HG03520 (cell line): ENCODE measurements around the gene ABR.
"Not testable (repeated sequence)": the region's sequence is repeated elsewhere in the genome, so short reads cannot be mapped to it uniquely, and the experiment has no call there.

Experiments
- ATAC-seq: cut with Tn5 transposase; IDR thresholded peaks from one replicate; pipeline ENCODE4 v1.9.1; 2021; ENCODE audit warnings: mild to moderate bottlenecking, moderate library complexity; ENCODE audit not compliant: unreplicated experiment

Gene ABR

DNA sequence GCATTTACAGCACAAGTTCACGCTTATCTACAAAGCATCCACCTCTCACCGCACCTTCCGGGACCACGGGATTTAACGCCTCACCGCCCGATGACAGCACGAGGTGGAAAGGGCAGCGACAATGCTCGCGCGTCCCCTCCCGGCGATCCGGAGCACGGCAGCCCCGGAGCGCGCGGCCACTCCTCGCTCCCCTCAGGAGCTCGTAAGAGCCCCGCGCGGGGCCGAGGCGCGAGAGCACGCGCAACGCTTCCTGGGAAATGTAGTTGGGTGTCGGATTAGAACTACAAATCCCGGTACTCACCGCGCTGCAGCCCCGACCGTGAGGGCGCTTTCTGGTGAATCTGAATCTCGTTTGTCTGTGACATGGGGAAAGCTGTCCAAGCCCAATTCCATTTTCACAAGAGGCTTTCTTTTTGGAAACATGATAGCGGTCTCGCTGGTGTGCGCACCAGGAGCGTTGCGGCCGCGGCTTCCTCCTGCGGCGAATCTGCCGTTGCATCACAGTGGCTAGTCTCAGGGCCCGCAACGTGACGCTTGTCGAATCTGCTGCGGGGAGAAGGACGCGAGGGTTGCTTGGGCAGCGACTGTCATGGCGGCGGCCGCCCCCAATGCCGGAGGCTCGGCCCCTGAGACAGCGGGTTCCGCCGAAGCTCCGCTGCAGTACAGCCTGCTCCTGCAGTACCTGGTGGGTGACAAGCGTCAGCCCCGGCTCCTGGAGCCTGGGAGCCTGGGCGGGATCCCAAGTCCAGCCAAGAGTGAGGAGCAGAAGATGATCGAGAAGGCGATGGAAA, 183.0 kb downstream of the ABR start, which contains the start of gene TIMM22:
Gene TIMM22 (plus strand): TSS at position 576 of the 791 bp plus-strand sequence. CDS start 14 bp downstream, at position 590.
- ATAC-seq, result peak; percentile 84

DNA sequence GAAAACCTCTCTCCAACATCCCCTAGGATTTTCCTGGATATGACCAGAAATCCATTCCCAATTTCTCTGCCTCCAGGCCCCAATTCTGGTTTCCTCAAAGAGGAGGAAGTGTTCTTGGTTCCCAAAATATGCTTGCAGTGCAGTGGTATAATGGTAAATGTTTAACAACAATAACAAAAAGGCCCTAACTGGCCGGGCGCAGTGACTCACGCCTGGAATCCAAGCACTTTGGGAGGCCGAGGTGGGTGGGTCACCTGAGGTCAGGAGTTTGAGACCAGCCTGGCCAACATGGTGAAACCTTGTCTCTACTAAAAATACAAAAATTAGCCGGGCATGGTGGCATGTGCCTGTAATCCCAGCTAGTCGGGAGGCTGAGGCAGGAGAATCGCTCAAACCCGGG, 184.5 kb downstream of the ABR start:
- ATAC-seq, result not testable (repeated sequence)

DNA sequence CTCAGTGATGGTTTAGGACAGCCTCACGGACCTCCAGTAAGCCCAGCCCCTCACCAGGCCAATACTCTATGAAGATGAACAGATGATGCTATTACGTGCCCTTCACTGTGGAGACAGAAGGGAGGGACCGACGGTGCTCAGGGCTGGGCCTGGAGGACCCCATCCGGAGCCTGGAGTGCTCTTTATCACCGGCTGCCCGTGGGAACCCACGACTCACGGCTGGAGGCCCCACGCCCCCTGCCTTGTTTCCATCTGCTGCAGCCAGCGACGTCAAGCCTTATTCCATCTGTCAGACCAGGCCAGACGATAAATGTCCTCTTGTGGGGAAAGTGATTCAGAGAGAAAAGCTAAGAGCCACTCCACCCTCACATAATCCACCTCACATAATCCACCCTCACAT, 186.8 kb downstream of the ABR start:
- no peak for ATAC-seq

DNA sequence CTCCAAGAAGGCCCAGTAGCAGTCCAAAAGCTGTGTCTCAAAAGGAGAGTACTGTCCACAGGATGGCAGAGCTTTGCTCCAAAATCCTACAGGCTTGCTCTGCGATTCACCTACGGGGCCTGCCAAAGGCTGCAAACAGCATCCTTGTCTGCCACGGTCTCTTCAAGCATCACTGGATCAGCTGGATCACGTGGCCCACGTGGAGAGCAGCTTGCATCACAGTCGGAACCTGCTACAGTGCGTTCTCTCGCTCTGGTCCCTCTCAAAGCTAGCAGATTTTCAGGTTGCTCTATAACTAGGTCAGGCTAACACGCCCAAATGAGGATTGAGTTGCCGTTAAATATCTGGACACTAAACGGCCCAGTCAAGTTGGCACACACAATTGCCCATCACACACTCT, 191.2 kb downstream of the ABR start:
- ATAC-seq, result no peak

DNA sequence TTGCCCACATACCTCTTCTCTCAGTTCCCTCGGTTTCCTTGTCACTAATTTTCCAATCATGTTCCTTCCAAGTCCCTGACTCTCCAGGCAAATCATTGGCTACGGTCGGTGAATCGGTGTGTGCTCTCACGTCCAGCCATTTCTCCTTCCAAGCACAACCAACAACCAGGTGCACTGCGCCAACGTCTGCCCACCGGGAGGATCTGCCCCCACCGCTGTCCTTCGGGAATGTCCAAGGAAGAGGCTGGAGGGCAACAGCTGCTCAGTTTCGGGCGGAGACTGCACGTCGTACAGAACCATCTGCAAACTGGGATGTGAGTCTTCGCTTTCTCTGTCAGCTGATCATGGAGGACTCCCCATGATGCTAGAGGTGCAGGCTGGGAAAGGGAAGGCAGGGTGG, 191.8 kb downstream of the ABR start:
- no peak for ATAC-seq

DNA sequence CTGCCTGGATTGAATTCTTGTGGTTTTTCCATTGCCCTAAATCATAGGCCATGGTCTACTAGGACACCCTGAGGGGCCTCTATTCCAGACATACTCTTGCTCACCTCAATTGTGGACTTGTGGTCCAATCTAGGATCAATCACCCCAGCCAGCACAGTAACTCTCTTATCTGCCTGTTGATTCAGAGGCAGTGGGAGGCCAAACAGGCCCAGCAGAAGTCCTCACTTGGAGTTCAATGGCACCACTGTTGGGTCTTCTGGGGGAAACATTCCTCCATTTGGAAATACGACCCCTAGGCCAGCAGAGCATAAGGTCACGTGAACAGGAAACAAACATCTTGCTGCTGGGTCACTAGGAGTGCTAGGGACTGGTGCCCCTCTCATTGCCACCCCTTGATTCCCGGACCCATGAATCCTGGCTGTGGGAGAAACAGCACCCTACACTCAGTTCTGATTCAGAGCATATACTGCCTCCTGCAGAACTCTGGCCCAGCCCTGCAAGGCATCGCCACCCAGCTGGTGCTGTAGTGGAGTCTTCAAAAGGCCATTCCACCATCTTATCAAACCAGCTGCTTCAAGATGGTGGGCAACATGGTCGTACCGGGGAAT, 193.4 kb downstream of the ABR start:
- no peak for ATAC-seq

DNA sequence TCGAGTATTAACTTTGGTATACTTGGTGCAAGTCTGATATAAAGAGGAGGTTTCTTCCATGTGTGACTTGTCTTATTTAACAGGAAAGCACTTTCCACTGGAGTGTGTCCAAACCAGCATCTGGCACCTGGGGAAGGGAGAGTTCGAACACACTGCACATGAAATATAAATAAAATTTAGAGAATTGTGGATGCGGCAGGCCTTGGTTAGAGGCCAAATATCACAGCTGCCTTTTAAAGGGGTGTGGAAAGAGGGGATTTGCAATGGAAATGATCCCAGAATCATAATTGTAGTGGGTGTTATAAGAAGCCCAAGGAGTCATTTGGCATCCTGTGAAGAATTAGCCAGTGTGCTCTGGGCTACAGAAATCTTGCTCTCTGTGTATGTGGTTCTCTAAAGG, 195.9 kb downstream of the ABR start:
- no peak for ATAC-seq

DNA sequence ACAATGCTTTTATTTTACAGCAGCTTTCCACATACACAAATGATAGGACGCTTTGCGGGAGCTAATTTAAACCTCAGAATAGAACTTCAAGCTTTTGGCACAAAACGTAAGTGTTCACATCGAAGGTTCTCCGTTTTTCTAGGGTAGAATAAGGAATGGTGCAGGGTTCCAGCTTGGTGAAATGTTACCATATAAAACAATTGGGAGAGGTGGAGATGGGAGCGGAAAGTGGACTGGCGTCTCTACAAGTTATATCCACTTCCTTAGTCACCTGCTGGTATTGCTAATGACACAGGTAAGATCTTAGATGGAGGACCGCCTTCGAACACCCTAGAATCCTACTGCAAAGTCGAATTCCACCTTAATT, 198.5 kb downstream of the ABR start:
- no peak for ATAC-seq

DNA sequence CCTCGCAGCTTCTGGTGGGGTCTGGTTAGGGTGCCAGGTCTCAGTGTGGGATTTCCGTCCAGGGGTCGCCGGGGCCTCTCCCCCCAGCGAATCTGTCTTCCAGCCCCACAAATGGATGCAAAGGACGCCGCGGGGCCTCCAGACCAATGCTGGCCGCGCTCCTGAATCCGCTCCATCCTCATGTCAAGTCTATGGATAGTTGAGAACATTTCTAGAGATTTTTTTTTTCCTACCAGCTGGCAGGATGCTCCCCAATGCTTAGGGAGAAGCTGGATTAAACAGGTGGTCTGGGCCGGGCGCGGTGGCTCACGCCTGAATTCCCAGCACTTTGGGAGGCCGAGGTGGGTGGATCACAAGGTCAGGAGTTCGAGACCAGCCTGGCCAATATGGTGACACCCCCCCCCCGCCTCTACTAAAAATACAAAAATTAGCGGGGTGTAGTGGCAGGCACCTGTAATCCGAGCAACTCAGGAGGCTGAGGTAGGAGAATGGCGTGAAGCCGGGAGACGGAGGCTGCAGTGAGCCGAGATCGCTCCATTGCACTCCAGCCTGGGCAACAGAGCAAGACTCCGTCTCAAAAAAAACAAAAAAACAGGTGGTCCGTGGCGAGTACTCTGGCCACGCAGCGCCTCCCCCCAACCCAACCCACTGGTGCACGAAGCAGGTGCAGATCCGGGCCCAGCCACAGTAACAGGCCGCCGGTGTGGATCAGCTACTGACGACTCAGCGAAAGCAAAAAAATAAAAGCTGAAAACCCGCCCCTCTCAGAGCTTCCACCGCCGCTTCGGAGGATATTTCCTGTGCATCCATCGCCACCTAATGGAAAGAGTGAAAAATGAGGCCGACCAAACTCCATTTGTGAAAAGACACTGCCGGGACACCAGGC, 199.1 kb downstream of the ABR start:
- peak; percentile 44 for ATAC-seq

DNA sequence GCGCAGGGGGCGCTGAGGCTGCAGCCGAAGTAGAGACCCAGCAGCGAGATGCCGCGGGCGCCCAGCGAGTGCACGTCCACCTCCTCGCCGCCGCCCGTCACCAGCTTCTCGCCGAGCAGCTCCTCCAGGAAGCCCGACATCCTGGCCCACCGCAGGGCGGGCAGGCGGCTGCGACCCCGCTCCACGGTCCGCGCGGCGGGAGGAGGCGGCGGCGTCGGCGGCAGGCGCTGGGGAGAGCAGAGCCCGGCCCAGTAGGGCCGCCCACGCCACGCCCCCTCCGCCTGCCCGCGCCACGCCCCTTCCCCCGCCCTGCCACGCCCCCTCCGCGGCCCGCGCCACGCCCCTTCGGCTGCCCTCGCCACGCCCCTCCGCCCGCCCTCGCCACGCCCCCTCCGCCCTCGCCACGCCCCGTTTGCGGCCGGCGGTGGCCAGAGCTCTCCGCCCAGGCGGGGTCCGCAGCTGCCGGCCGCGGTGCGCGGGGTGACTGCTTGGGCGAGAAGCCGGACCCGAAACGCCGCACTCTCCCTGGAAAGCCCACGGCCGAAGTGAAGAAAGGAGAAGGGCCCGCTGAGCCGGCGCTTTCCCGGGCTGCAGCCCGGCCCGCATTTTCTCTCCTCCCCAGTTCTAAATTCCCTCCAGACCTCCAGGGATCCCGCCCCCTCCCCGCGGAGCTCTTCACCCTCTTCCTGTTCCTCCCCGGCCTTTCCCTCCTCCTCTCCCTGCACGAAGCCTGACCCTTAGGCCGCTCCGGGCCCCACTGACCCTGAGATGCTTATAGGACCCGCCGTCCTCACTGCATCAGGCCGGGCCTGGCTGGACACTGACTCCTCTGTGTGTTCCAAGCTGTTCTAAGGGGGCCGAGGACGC, 200.0 kb downstream of the ABR start, which contains the start of gene NXN:
Gene NXN (minus strand): TSS at position 238 of the 867 bp plus-strand sequence.
- ATAC-seq, result peak; percentile 54

DNA sequence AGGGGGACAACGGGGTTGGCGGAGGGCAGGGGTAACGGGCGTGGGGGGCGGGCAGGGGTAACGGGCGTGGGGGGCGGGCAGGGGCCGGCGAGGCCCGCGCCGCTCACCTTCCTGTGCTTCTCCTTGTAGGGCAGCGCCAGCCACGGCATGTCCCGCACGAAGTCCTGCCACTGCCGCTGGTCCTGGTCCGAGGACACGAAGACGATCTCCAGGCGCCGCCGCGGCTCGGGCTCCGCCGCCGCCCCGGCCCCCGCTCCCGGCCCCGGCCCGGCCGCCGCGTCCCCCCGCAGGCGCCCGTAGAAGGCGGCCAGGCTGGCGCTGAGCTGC, 200.6 kb downstream of the ABR start:
- peak; percentile 34 for ATAC-seq

DNA sequence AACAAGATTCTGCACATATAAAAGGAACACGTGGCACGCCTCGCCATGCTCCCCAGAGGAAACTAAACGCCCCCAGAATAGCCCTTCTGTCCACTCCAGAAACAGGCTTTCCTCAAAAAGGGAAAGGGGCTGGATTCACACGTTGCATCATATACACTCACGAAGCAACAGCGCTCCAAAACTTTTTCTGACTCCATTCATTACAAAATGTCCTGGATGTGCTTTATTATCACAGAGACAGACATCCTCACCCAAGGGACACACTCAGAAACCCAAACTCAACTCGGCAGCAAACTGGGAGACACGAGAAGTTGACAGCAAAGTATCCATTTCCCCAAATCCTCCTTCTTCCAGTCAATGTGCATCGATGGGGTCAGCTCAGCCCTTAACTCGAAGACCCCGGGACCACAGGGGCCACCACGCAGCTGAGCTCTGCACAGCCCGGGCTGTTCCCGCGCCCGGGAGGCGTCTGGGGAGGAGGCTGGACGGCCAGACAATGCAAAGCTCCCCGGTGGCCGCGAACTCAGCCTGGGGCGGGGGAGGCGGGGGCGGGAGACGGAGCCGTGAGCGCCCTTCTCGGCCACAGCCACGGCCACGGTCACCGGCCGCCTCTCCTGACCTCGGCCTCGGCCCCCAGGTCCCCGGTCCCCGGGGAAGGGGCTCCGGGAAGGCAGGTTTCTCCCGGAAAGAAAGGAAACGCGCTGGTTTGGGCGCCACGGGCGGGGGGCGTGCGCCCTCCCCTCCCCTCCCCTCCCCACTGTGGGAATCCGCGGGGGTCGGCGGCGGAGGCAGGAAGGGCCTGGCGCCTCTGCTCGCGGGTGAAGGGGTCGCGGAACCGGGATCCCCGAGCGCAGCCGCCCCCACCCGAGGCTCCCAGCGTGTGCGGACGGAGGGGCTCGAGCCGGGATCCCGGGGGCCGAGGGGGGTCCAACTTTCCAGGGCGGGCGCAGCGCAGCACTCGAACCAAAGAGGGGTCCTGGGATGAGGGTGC, 201.4 kb downstream of the ABR start:
- ATAC-seq, result no peak

DNA sequence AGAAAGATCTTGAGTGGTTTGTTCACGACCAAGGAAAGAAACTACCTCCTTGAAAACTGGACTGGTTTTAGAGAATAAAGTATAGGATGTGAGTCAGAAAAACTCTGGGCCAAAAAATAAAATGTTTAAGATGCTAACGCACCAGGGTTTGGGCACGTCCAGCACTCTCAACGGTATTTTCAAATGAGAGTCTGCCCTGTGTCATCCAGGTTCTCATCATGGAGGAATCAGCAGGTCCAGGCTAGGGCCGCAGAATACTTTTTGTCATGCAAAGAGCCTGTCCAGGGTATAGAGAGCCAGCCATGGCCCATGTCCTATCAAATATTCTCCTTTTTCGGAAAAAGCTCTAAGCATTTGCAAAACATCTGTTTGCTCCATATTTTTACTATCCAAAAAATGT, 202.6 kb downstream of the ABR start:
- no peak for ATAC-seq

DNA sequence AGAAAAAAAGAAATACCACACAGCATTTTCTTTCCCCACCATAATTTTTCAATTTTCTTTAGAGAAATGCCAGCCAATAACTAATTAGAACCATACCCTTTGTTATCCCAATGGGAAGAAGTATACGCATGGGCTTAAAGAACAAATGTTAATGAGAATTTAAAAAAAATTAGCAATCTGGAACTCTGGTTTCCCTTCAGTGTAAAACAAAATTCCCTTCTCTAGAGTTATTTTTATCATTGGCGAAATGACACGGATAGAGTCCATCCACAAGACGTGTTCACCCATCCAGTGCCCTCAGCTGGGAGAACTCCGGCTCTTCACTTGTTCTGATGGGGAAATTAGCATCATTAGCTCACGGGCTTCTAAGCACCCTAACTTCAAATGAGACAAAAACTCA, 203.5 kb downstream of the ABR start:
- no peak for ATAC-seq

DNA sequence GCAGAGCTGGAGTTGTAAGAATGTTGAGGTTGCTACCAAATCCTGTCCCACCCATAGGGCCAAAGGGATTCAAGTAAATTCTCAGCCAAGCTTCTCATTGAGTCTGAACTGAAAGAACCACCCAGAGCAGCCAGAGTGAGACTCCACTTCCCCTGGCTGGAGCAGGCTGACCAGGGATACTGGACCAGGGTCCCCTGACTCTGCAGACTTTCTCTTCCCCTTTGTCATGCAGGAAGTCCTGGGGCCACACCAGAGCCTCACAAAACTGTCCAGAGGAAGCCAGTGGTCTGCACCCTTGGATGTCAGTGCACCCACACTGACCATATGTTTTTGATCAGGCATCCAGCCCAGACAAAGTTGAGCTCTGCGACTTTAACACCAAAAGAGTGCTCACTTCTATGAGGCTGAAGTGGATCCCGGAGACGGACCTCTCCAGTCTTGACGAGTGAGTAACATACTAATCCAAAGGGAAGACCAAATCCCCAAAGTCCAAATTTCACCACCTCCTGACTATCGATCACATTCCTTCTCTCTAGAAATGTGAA, 204.3 kb downstream of the ABR start:
- no peak for ATAC-seq

DNA sequence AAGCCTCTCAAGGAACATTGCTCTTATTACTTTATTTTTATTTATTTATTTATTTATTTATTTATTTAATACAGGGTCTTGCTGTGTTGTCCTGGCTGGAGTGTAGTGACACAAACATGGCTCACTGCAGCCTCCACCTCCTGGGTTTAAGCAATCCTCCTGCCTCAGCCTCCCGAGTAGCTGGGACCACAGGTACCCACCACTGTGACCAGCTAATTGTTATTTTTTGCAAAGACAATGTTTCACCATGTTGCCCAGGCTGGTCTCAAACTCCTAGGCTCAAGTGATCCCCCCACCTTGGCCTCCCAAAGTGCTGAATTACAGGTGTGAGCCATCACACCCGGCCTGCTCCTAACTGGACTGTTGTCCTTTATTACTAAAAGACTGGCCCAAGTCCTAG, 205.0 kb downstream of the ABR start:
- ATAC-seq, result not testable (repeated sequence)

DNA sequence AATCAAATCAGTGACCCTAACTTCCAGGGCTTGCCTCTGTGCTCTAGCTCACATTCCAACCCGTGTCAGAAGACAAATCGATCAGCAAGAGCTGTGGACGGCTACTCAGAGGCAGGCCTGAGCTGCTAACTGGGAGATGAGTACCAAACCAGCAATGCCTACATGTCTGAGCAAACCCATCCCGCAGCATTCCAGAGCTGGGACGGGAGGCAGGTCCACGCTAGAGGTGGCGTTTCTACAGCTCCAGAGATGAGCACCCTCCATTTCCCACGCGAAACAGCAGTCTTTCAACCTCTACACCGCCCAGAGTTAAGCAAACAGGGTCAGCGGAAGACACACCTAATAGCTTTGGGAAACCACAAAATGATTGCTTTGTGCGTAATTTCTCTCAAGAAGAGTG, 206.7 kb downstream of the ABR start:
- no peak for ATAC-seq

DNA sequence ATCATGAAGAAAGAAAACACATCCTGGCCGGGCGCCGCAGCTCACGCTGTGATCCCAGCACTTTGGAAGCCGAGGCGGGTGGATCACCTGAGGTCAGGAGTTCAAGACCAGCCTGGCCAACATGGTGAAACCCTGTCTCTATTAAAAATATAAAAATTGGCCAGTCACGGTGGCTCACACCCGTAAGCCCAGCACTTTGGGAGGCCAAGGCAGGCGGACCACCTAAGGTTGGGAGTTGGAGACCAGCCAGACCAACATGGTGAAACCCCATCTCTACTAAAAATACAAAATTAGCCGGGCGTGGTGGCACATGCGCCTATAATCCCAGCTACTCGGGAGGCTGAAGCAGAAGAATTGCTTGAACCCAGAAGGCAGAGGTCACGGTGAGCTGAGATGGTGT, 207.9 kb downstream of the ABR start:
- ATAC-seq, result not testable (repeated sequence)

DNA sequence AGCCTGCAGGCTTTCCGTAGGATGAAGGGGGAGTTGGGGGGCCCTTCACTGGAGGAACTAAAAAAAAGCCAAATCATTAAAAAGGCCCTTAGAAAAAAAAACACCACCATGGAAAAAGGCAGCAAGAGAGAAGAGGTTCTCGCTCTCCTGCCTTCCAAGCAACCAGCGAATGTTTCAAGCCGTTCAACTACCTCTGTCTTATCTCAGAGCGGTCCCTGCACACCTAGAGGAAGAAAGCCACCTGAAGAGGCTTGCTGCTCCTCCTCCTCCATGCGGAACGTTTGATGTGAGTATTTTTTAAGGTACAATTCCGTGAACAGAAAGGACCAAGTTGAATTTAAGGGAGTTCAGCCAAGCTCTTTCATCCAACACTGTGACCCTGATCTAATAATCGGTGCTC, 209.4 kb downstream of the ABR start:
- ATAC-seq, result no peak
